NOMO-1 treated with dmso at 0.1 percent for 144 hours (cell line): ENCODE measurements around the gene ERVFRD-1.

Experiments used
- DNase-seq: peaks from one replicate; lab custom pipeline; 2025; ENCODE audit not compliant: unreplicated experiment; lab: John Stamatoyannopoulos, UW

Gene ERVFRD-1

GRCh38 chr6:11110921-11111768, at the start of gene ERVFRD-1:
TSS of gene ERVFRD-1 (minus strand) at chr6:11111725. CDS start at chr6:11105310, 6,415 bp downstream.
- DNase-seq = no peak

DNA sequence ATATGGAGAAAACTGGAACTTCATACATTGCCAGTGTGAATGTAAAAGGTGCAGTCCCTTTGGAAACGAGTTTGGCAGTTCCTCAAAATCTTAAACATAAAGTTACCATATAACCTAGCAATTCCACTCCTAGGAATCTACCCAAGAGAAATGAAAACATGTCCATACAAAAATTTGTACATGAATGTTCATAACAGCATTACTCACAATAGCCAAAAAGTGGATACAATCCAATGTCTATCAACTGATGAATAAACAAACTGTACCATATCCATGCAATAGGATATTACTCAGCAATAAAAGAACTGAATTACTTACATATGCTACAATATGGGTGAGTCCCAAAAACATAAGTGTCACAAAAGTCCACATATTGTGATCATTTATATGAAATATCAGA, 48.7 kb upstream of the ERVFRD-1 start:
- DNase-seq = no peak

GRCh38 chr6:11155589-11155988, 44.1 kb upstream of the ERVFRD-1 start:
- no peak for DNase-seq

DNA sequence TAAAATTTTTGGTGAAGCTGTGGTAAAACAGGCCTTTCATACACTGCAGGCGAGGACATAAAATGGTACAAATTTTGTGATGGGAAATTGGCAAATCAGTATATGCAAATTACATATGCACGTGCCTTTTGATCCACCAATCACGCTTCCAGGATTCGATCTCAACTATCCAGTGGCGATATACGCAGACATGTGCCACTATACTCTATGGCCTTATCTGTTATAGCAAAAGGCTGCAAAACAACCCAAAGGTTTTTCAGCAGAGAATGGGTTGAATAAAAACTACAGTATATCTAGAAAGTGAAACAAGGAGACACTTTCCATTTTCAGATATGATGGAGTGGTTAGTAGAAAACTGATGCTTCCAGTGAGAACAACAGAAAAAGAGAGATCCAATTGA, 41.9 kb upstream of the ERVFRD-1 start:
- DNase-seq = no peak

GRCh38 chr6:11152581-11152980, 41.1 kb upstream of the ERVFRD-1 start:
- no peak for DNase-seq

GRCh38 chr6:11151488-11151887, 40.0 kb upstream of the ERVFRD-1 start:
- DNase-seq = no peak

GRCh38 chr6:11149551-11149950, 38.0 kb upstream of the ERVFRD-1 start:
- no peak for DNase-seq

DNA sequence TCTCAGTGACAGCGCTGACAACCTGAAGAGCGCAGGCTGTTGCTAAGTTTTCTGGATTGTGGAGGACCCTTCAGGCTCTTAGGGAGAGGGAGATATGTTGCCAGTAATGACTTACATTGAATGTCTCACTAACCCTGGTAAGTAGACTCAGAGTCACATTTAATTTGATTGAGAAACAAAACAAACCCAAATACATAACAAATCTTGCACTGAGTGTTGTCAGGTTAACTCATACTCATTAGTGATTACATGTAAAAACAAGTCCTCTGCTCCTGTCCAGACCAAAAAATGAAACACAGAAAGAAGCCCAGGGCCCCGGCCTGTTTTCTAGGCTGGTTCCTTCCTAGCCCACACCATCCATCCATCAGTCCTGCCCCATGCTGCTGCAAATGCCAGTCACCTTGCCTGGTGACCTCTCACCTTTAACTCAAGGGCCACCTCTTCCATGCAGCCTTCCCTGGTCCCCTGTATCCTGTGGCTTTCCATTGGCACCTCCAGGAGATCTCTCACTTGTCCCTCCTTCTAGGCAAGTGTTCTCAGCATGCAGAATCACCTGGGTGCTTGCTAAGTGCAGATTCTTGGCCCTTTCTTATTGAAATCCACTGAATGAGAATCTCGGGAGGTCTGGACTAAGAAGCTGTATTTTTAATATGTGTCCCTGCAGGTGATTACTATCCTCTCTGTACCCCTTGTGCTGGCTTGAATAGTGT, 34.7 kb upstream of the ERVFRD-1 start:
- no peak for DNase-seq

- DNase-seq = peak; percentile 47
Observed at GRCh38 chr6:11144393-11144851, 32.9 kb upstream of the ERVFRD-1 start.

GRCh38 chr6:11143394-11144371, 32.2 kb upstream of the ERVFRD-1 start:
- peak; percentile 54 for DNase-seq

DNA sequence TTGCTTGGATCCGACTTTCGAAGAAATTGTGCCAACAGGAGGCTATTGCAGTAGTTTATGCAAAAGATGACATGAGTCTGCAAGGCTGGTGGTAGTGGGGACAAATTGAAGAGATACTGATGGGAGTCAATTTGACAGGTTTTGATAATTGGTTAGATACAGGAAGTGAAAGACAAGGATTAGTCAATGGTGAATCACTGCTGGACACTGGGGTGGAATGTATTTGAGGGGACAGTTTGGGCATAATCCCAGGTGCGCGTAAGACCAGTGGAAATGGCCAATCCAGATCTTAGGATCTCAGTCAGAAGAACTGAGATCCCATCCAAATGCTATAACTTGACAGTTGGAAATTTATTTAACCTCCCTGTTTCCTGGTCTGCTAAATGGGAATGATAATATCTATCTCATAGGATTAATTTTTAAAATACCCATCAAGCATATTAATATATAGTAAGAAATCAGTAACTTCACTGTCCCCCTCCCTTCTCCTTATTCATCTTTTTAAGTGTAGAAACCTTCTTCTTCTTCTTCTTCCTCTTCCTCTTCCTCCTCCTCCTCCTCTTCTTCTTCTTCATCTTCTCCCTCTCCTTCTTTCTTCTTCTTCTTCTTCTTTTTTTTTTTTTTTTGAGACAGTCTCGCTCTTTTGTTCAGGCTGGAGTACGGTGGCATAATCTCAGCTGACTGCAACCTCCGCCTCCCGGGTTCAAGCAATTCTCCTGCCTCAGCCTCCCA, 30.9 kb upstream of the ERVFRD-1 start:
- no peak for DNase-seq

DNA sequence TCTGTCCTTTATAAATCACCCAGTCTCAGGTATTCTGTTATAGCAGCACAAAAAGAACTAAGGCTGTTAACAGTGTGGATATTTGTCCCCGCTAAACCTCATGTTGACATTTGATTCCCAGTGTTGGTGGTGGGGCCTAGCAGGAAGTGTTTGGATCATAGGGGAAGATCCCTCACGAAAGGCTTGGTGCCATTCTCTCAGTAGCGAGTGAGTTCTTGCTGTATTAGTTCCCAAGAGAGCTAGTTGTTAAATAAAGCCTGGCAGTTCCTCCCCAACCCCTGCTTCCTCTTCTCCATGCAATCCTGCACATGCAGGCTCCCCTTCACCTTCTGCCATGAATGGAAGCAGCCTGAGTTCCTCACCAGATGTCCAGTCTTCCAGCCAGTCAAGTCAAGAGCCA, 29.8 kb upstream of the ERVFRD-1 start:
- DNase-seq = no peak

- DNase-seq = no peak
Observed at GRCh38 chr6:11140056-11140455, 28.5 kb upstream of the ERVFRD-1 start.

DNA sequence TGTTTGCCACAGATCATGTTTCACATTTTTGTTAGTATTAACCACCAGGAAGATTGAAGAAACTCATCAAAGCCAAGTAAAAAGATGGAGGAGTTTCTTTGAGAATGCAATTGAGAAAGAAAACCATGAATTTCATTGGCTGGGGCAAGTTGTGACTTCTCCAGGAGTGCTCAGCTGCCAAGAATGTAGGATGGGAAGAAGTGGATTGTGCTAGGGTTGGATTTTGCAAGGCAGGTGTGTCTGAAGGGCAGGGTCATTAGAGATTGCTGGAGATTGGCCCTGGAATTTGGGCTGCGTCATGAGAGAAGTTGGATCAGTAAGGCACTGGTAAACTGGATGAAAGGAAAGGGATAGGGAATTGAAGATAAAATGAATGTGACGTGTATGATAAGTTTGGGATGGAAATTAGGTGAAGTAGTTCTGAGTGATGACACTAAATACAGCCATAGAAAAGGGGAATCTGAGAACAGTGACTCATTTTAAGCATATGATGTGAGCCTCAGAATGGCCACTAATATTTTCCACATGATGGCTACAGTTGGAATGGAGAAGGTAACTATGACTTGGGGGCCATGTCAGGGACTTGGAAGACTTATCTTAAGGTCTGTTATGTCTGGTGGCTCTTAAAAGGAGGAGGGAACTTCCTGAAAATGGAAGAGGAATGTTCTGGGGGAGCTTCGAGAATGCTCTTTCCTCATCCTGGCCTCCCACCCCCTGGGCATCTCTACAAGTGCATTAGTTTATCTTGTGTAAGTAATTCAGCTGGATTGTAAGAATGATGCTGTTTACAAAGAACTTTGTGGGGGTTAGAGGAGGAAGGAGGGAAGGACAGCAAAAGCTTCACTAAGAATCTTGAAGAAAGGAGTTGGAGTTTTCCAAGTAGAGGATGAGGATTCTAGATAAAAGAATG, 27.8 kb upstream of the ERVFRD-1 start:
- no peak for DNase-seq

- DNase-seq = no peak
Observed at GRCh38 chr6:11136809-11137208, 25.3 kb upstream of the ERVFRD-1 start.

GRCh38 chr6:11133281-11133680, 21.8 kb upstream of the ERVFRD-1 start:
- DNase-seq = no peak

GRCh38 chr6:11132194-11132888, 20.8 kb upstream of the ERVFRD-1 start:
- no peak for DNase-seq

DNA sequence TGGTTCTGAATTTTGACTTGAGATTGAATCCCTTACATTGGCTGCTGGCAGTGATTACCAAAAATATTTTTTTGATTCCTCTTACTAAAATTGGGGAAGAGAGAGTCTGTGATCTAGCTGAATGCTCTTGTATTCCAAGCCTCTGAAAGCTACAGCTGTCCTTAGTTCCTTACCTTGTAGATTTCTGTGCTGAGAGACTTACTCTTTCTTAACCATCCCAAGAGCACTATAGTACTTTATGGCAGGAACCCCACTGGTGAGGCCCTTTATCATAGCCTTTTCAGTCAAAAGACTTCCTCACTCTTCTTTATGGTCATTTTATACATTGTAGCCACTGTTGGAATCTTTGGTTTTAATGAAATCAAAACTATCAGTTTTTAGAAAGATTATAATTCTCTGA, 19.1 kb upstream of the ERVFRD-1 start:
- DNase-seq = no peak
